ENCODE results near the gene ITLN1. TPM values are rescaled to one million over a fixed set of nuclear protein-coding genes. Genes with fewer than 3 reads are reported as not detected.

ITLN1 gene
- total RNA-seq, 2 donors from 2014 or later, result 5.9 to 8.6 TPM

GRCh38 chr1:160863061-160863773 lies 21.8 kb downstream of the ITLN1 start:
- DNase-seq, result no peak
- no peak for ATAC-seq
- Histone ChIP-seq H3K4me1 (no peaks in the 10 kb centered on the region), H3K27me3 (peaks cover 0 to 3% of the 10 kb centered on the region in 2 donors), H3K9me3 (no peaks in the 10 kb centered on the region), H3K36me3 (replicated peaks in 1 of 2; ENCODE audit: insufficient read depth in 1 of 2, low read depth in 2 of 2) (no peaks in the 10 kb centered on the region), H3K27ac (peak overlapping the region in 1 of 4 donors; percentile 42), H3K4me3 (no peak overlapping the region)
- TF ChIP-seq POLR2A (IDR thresholded peaks at IDR 0.05), result no peak
- TF ChIP-seq CTCF (IDR thresholded peaks at IDR 0.05), result no peak
- 76 to 89% methylated on average over 11 of the region's 11 CpGs for WGBS, 2 donors
- intact Hi-C loops (cut with DNase I), result no loop called here

- Histone ChIP-seq H3K9me3 (no peaks in the 10 kb centered on the region), H3K4me1 (no peaks in the 10 kb centered on the region), H3K36me3 (replicated peaks in 1 of 2; ENCODE audit: insufficient read depth in 1 of 2, low read depth in 2 of 2) (no peaks in the 10 kb centered on the region), H3K27me3 (peaks cover 0 to 3% of the 10 kb centered on the region in 2 donors), H3K27ac (peak within 1 kb of the TSS in 1 of 4 donors; percentile 42), H3K4me3 (no peak within 1 kb of the TSS)
- peak in 1 of 4 donors; percentile 57 for DNase-seq
- TF ChIP-seq CTCF (IDR thresholded peaks at IDR 0.05) (no peak), POLR2A (IDR thresholded peaks at IDR 0.05) (no peak)
- intact Hi-C loops (cut with DNase I), result no loop called here
- WGBS, 2 donors, result 41 to 54% methylated on average over 10 to 12 of the region's 12 CpGs
- no peak for ATAC-seq
Measured at GRCh38 chr1:160862203-160863060, 22.5 kb downstream of the ITLN1 start, which contains the start of gene CD244. TSS of gene CD244 (minus strand) at chr1:160862887. CDS start at chr1:160862677, 210 bp downstream.

GRCh38 chr1:160860840-160861505 lies 24.0 kb downstream of the ITLN1 start:
- WGBS, 2 donors, result 72 to 81% methylated on average over 5 of the region's 5 CpGs
- Histone ChIP-seq H3K9me3 (no peaks in the 10 kb centered on the region), H3K36me3 (replicated peaks in 1 of 2; ENCODE audit: insufficient read depth in 1 of 2, low read depth in 2 of 2) (no peaks in the 10 kb centered on the region), H3K27ac (no peak overlapping the region), H3K4me1 (no peaks in the 10 kb centered on the region), H3K4me3 (no peak overlapping the region), H3K27me3 (no peaks in the 10 kb centered on the region)
- DNase-seq, result no peak
- TF ChIP-seq CTCF (IDR thresholded peaks at IDR 0.05), result no peak
- no peak for TF ChIP-seq POLR2A (IDR thresholded peaks at IDR 0.05)
- no peak for ATAC-seq
- intact Hi-C loops (cut with DNase I), result no loop called here

- WGBS, 2 donors, result 91 to 93% methylated on average over 5 of the region's 5 CpGs
- Histone ChIP-seq H3K27ac (no peak overlapping the region), H3K9me3 (no peaks in the 10 kb centered on the region), H3K4me3 (no peak overlapping the region), H3K36me3 (replicated peaks in 1 of 2; ENCODE audit: insufficient read depth in 1 of 2, low read depth in 2 of 2) (no peaks in the 10 kb centered on the region), H3K27me3 (no peaks in the 10 kb centered on the region), H3K4me1 (no peaks in the 10 kb centered on the region)
- intact Hi-C loops (cut with DNase I), result no loop called here
- TF ChIP-seq POLR2A (IDR thresholded peaks at IDR 0.05) (no peak), CTCF (IDR thresholded peaks at IDR 0.05) (no peak)
- ATAC-seq, result no peak
- no peak for DNase-seq
Measured at GRCh38 chr1:160859166-160859565, 25.8 kb downstream of the ITLN1 start.
